WTC11 (cell line): Measurements from ENCODE around the gene DSG4. TPM values are rescaled to one million over a fixed set of nuclear protein-coding genes. Genes with fewer than 3 reads are reported as not detected.

Source experiments
- ATAC-seq: fragments of 200-7000 bp; cut with Tn5 transposase; 2 replicates; pipeline ENCODE4 v1.10.0; 2021; ENCODE audit warnings: mild to moderate bottlenecking, moderate library complexity
- CTCF ChIA-PET: fragments of 300-600 bp; sonication (Branson Sonifier 250); formaldehyde crosslinking; loops from one replicate; lab custom pipeline; 2021; ENCODE audit warnings: antibody characterized with exemption; lab: Charles Lee
- POLR2A ChIA-PET: fragments of 350-600 bp; sonication (Branson Sonifier 250); formaldehyde crosslinking; loops from one replicate; lab custom pipeline; 2021; ENCODE audit warnings: antibody characterized with exemption; lab: Charles Lee
- DNase-seq: peaks from one replicate; pipeline ENCODE4 v3.0.0; 2021; ENCODE audit warnings: low spot score
- H3K27ac Mint-ChIP-seq: 2 replicates; pipeline ENCODE4 v1.8.0; 2021; ENCODE audit warnings: mixed read lengths
- H3K27me3 Mint-ChIP-seq: 2 replicates; pipeline ENCODE4 v1.8.0; 2021; ENCODE audit warnings: low read depth, mild to moderate bottlenecking, moderate library complexity, mixed read lengths
- H3K36me3 Mint-ChIP-seq: 2 replicates; pipeline ENCODE4 v1.8.0; 2021; ENCODE audit warnings: mixed read lengths
- H3K4me1 Mint-ChIP-seq: 2 replicates; pipeline ENCODE4 v1.8.0; 2022; ENCODE audit warnings: mixed read lengths
- H3K4me3 Mint-ChIP-seq: 2 replicates; pipeline ENCODE4 v1.8.0; 2021; ENCODE audit warnings: mild to moderate bottlenecking, moderate library complexity, mixed read lengths
- H3K9me3 Mint-ChIP-seq: 2 replicates; pipeline ENCODE4 v1.8.0; 2021; ENCODE audit warnings: mixed read lengths
- AR ChIP-seq: fragments of 250-450 bp; sonication (Bioruptor Pico); IDR thresholded peaks from 2 replicates; pipeline ENCODE4 v1.9.0; 2021; ENCODE audit warnings: mild to moderate bottlenecking
- CREB1 ChIP-seq: sonication (generic); formaldehyde crosslinking; IDR thresholded peaks from 2 replicates; pipeline ENCODE4 v1.8.0; 2023; ENCODE audit warnings: mild to moderate bottlenecking, missing genetic modification reagents
- ERG ChIP-seq: fragments of 250-450 bp; sonication (Bioruptor Pico); IDR thresholded peaks from 2 replicates; pipeline ENCODE4 v1.8.0; 2021; ENCODE audit warnings: mild to moderate bottlenecking
- FOXP1 ChIP-seq: sonication (generic); formaldehyde crosslinking; IDR thresholded peaks from 2 replicates; pipeline ENCODE4 v1.8.0; 2022; ENCODE audit warnings: missing genetic modification reagents, mild to moderate bottlenecking, moderate library complexity, borderline replicate concordance
- HMGA2 ChIP-seq: fragments of 250-450 bp; sonication (Bioruptor Pico); IDR thresholded peaks from 2 replicates; pipeline ENCODE4 v1.4.0; 2021; ENCODE audit warnings: mild to moderate bottlenecking, moderate library complexity
- MXD4 ChIP-seq: fragments of 250-450 bp; sonication (Bioruptor Pico); IDR thresholded peaks from 2 replicates; pipeline ENCODE4 v1.8.0; 2021; ENCODE audit warnings: mild to moderate bottlenecking, moderate library complexity, borderline replicate concordance
- MYBL2 ChIP-seq: sonication (generic); formaldehyde crosslinking; IDR thresholded peaks from 2 replicates; pipeline ENCODE4 v1.8.1; 2023; ENCODE audit warnings: mild to moderate bottlenecking, moderate library complexity, missing genetic modification reagents
- RORB ChIP-seq: fragments of 250-450 bp; sonication (Bioruptor Pico); IDR thresholded peaks from 2 replicates; pipeline ENCODE4 v1.9.0; 2021; ENCODE audit warnings: mild to moderate bottlenecking
- SMAD3 ChIP-seq: sonication (generic); formaldehyde crosslinking; IDR thresholded peaks from 2 replicates; pipeline ENCODE4 v1.8.0; 2022; ENCODE audit warnings: missing genetic modification reagents, mild to moderate bottlenecking, borderline replicate concordance
- ZNF121 ChIP-seq: sonication (generic); formaldehyde crosslinking; IDR thresholded peaks from 2 replicates; pipeline ENCODE4 v1.8.0; 2023; ENCODE audit warnings: missing genetic modification reagents
- ZNF138 ChIP-seq: sonication (generic); formaldehyde crosslinking; conservative IDR thresholded peaks from 2 replicates; pipeline ENCODE4 v1.8.1; 2022; ENCODE audit warnings: mild to moderate bottlenecking, moderate library complexity, missing genetic modification reagents
- ZNF532 ChIP-seq: fragments of 250-450 bp; sonication (Bioruptor Pico); IDR thresholded peaks from 2 replicates; pipeline ENCODE4 v1.9.0; 2021; ENCODE audit warnings: mild to moderate bottlenecking, borderline replicate concordance
- ZSCAN18 ChIP-seq: fragments of 250-450 bp; sonication (Bioruptor Pico); IDR thresholded peaks from 2 replicates; pipeline ENCODE4 v2.1.2; 2022; ENCODE audit warnings: mild to moderate bottlenecking, moderate library complexity
- total RNA-seq: library from RNA; stranded (reverse); gene quantifications from 3 replicates; pipeline ENCODE4 v1.2.3, GENCODE V29; 2021
- TF ChIP-seq, protein P1 (sequence below): sonication (generic); formaldehyde crosslinking; IDR thresholded peaks from 2 replicates; pipeline ENCODE4 v1.8.1; 2022; ENCODE audit warnings: low read depth, missing genetic modification reagents, borderline replicate concordance
- TF ChIP-seq, protein P2 (sequence below): sonication (generic); formaldehyde crosslinking; IDR thresholded peaks from 2 replicates; pipeline ENCODE4 v1.8.1; 2022; ENCODE audit warnings: low read depth, mild to moderate bottlenecking, moderate library complexity, missing genetic modification reagents, borderline replicate concordance
- TF ChIP-seq, protein P3 (sequence below): fragments of 250-450 bp; sonication (Bioruptor Pico); IDR thresholded peaks from 2 replicates; pipeline ENCODE4 v1.9.0; 2021; ENCODE audit warnings: mild to moderate bottlenecking
- TF ChIP-seq, protein P4 (sequence below): sonication (generic); formaldehyde crosslinking; IDR thresholded peaks from 2 replicates; pipeline ENCODE4 v1.8.1; 2022; ENCODE audit warnings: missing genetic modification reagents, borderline replicate concordance
- TF ChIP-seq, protein P5 (sequence below): sonication (generic); formaldehyde crosslinking; IDR thresholded peaks from 2 replicates; pipeline ENCODE4 v1.8.0; 2022; ENCODE audit warnings: mild to moderate bottlenecking, missing genetic modification reagents

The DSG4 gene
- total RNA-seq, 1 experiment from 2014 or later, result not detected

- TF ChIP-seq, protein P1, sequence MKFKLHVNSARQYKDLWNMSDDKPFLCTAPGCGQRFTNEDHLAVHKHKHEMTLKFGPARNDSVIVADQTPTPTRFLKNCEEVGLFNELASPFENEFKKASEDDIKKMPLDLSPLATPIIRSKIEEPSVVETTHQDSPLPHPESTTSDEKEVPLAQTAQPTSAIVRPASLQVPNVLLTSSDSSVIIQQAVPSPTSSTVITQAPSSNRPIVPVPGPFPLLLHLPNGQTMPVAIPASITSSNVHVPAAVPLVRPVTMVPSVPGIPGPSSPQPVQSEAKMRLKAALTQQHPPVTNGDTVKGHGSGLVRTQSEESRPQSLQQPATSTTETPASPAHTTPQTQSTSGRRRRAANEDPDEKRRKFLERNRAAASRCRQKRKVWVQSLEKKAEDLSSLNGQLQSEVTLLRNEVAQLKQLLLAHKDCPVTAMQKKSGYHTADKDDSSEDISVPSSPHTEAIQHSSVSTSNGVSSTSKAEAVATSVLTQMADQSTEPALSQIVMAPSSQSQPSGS (CRISPR knock-in tag), result no peak
- no peak for TF ChIP-seq ERG
Observed at GRCh38 chr18:31450409-31450808, 73.8 kb downstream of the DSG4 start (continued).

DNA sequence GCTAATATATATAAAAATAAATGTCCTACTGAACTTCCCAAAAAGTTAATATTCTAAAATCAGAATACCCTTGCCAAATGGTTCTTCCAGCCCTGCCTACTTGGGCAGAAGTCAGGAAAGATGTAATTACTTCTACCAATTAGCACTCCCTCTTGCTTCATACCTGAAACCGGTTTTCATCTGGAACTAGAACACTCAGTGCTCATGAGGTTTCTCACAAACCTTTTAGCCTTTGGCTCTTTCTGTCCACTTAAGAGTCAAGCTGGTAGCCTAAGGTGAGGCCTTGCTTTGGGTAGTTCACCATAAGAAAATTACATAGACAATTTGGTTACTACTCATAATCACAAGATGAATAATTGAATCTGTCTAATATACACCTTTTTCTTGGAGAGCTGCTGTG, 75.0 kb downstream of the DSG4 start:
- H3K4me3 Mint-ChIP-seq, result no peak overlapping the region
- DNase-seq (no peak), ATAC-seq (no peak)
- ChIA-PET POLR2A (no interaction called here), CTCF (interaction anchor here (1.0 kb wide), 1 partner anchor 27 kb away, joined by 3 read pairs; no protein-coding TSS in a partner anchor)
- no peak overlapping the region for H3K27ac Mint-ChIP-seq
- no peaks in the 10 kb centered on the region for H3K27me3 Mint-ChIP-seq
- peaks cover 7% of the 10 kb centered on the region; the same call in 1 of the 2 replicates for H3K4me1 Mint-ChIP-seq
- no peaks in the 10 kb centered on the region for H3K9me3 Mint-ChIP-seq
- no peaks in the 10 kb centered on the region for H3K36me3 Mint-ChIP-seq
- TF ChIP-seq ZSCAN18 (no peak), MXD4 (no peak), CREB1 (CRISPR knock-in tag) (no peak), AR (CRISPR knock-in tag) (no peak), ZNF138 (CRISPR knock-in tag) (no peak), FOXP1 (CRISPR knock-in tag) (no peak), HMGA2 (CRISPR knock-in tag) (no peak), ZNF121 (CRISPR knock-in tag) (no peak), SMAD3 (CRISPR knock-in tag) (no peak), ZNF532 (CRISPR knock-in tag) (no peak), RORB (no peak), MYBL2 (CRISPR knock-in tag) (no peak)
- TF ChIP-seq, protein P1 (CRISPR knock-in tag), result no peak
- TF ChIP-seq, protein P2, sequence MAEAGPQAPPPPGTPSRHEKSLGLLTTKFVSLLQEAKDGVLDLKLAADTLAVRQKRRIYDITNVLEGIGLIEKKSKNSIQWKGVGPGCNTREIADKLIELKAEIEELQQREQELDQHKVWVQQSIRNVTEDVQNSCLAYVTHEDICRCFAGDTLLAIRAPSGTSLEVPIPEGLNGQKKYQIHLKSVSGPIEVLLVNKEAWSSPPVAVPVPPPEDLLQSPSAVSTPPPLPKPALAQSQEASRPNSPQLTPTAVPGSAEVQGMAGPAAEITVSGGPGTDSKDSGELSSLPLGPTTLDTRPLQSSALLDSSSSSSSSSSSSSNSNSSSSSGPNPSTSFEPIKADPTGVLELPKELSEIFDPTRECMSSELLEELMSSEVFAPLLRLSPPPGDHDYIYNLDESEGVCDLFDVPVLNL (CRISPR knock-in tag), result no peak
- TF ChIP-seq, protein P3, sequence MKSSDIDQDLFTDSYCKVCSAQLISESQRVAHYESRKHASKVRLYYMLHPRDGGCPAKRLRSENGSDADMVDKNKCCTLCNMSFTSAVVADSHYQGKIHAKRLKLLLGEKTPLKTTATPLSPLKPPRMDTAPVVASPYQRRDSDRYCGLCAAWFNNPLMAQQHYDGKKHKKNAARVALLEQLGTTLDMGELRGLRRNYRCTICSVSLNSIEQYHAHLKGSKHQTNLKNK, result no peak
- TF ChIP-seq, protein P4, sequence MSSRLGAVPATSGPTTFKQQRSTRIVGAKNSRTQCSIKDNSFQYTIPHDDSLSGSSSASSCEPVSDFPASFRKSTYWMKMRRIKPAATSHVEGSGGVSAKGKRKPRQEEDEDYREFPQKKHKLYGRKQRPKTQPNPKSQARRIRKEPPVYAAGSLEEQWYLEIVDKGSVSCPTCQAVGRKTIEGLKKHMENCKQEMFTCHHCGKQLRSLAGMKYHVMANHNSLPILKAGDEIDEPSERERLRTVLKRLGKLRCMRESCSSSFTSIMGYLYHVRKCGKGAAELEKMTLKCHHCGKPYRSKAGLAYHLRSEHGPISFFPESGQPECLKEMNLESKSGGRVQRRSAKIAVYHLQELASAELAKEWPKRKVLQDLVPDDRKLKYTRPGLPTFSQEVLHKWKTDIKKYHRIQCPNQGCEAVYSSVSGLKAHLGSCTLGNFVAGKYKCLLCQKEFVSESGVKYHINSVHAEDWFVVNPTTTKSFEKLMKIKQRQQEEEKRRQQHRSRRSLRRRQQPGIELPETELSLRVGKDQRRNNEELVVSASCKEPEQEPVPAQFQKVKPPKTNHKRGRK, result no peak
- TF ChIP-seq, protein P5, sequence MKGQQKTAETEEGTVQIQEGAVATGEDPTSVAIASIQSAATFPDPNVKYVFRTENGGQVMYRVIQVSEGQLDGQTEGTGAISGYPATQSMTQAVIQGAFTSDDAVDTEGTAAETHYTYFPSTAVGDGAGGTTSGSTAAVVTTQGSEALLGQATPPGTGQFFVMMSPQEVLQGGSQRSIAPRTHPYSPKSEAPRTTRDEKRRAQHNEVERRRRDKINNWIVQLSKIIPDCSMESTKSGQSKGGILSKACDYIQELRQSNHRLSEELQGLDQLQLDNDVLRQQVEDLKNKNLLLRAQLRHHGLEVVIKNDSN, result no peak
